ENCODE measurements around the gene CBY1.
"Not testable (repeated sequence)": the region's sequence is repeated elsewhere in the genome, so short reads cannot be mapped to it uniquely, and the experiment has no call there.

Gene CBY1

DNA sequence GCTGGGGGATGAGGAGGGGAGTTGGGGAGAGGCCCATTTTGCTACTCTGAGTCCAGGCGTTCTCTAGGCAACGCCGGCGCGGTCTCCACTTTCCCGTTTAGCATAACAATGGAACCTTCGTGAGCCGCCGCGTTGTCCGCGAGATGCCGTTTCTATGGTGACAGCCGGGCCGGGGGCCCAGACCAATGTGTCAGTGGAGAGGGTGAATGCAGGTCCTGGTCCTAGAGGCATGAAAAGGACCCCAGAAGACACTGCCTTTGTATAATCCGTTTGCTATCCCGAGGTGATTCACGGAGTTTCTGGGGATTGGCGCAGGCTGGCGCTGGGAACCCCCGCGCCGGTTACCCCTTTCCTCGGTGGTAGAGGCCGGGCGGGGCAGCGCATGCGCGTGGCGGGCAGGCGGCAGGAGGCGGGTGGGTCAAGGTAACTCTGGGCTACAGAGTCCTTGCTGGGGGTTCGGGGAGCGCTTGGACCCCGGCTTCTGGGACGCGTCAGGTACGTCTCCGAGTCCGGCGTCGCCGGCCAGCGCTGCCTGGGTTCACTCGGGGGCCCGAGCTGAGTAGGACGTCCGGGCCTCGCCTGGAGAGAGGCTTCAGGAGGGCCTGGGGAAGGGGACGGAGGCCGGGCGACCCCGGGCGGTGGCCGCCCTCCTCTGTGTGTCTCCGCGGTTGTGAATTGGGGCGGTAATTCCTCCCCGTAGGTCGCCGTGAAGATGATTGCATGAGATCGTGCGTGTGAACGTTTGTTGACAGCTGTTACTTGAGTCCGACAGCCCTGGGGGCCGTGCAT lies at the start of gene CBY1, which contains the start of gene FAM227A:
Gene CBY1 (plus strand): TSS at position 383 of the 789 bp plus-strand sequence. CDS start 11,417 bp downstream, outside the sequence.
Gene FAM227A (minus strand): TSS at position 137 of the 789 bp plus-strand sequence. CDS start 6,224 bp downstream, outside the sequence.
- peak; percentile 57 for DNase-seq (ENCODE audit: low read depth, low spot score)

DNA sequence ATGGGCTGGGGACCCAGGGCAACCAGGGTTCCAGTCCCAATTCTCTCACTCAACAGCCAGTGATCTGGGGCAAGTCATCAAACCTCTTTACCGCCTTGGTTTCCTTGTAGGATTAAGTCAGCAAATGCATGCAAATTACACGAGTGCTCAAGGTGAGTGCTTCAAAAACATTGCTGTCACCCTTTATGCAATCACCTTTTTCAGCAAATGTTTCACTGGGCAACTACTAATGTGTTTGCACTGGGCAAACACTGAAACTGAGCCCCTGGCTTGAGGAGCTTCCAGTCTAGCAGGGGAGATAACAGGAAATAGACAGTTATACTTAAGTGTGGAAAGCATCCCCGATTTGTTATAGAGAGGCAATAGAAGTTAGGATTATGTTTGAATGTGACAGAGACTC lies 48.8 kb upstream of the CBY1 start:
- no peak for DNase-seq (ENCODE audit: low read depth, low spot score)

DNA sequence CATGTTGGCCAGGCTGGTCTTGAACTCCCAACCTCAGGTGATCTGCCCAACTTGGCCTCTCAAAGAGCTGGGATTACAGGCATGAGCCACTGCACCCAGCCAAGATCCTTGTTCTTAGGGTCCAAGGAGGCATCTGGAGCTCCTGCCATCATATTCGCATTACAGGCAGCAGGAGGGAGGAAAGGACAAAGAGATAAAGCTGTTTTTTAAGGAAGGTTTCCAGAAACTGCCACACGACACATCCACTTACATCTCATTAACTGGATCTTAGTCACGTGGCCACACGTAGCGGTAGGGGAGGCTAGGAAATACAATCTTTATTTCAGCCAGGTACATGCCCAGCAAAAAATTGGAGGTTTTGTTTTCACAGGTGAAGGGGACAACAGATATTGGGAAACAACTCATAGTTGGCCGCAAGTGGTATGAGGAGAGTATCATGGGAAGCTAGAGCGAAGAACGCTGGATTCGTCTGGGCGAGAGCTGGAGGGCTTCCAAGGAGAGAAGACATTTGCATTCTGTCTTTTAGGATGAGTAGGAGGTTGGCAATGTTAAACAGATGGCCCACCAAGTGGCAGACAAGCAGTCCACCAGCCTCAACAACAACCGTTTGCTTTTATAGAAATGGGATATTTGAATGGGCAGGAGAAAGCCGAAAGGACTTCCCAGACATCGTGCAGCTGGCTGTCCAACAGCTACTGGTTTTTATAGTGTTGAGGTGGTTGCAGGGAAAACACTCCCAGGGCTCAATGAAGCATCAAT lies 47.3 kb upstream of the CBY1 start:
- no peak for DNase-seq (ENCODE audit: low read depth, low spot score)

DNA sequence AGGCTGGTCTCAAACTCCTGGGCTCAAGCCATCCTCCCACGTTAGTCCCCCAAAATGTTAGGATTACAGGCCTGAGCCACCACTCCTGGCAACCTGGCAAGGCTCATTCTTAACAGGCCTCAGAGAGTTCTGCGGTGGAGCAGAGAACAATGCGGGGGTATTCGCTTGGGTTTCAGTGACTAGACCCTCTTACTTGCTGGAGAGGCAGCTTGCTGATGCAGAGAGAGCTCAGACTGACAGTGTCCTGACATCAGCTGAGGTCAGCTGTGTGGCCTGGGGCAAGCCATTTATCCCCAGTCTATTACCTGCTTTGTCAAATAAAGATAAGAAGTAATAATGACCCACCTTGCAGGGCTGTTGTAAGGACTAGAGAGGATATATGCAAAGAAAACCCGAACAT lies 46.2 kb upstream of the CBY1 start:
- DNase-seq (ENCODE audit: low read depth, low spot score), result no peak

DNA sequence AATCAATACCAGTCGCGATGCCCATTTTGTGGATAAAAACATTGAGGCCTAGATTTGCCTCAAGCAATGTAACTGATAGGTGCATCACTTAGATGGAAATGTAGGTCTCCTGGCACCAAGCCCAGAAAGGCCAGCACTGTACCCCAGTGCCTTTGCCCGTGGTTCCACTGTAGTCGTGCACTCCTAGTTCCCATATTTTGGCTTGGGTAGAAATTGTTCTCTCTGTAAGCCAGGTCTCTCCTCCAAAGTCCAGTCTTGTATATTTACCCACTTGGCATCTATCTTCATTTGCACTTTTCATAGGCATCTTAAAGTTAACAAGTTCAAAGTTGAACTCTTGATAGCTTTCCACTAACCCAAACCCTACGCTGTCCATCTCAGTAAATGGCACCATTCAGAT lies 44.9 kb upstream of the CBY1 start:
- DNase-seq (ENCODE audit: low read depth, low spot score), result no peak

DNA sequence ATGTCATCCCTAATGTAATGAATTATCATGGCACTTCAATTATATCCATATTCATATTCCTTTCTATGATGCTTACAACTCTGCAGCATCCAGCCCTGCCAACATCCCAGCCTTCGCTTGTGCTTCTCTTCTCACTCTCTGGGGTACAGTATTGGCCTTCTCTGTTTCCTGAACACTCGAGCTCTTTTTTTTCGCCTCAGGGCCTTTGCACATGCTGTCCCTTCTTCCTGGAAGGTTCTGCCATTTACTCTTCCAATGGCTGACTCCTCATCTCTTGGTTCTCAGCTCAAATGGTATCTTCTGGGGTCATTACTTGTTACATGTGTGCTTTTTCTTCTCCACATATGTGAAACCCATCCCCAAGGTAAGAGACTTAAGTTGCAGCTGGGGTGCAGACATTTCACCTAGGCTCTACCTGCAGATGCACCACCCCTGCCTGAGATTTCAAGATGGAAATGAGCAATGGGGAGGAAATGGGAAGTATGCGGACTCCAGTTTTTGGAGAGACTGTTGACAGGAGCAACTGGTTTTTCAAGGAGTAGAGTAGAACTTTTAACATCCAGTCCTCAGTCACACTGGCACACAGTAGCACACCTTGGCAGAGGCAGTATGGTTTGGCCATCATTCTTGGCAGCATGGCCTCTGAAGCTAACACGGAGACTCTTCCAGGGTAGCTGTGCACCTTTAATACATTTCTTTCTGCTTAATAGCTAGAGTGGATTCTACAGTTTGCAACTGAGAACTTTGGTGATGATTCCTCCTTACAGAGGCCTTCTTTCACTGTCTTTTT lies 44.0 kb upstream of the CBY1 start:
- DNase-seq (ENCODE audit: low read depth, low spot score), result no peak

DNA sequence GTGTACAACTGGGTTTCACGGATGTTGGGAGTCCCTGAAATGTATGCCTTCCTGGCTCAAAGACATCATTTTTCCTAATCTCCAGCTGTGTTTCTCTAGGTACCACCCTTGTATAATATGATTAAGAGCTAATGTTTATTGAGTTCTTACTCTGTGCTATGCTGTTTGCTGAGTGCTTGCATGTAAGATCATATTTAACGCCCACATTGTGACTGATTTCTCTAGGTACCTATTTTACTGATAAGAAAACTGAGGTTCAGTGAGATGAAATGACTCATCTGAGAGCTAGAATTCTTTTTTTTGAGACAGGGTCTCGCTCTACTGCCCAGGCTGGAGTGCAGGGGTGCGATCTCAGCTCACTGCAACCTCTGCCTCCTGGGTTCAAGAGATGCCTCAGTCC lies 42.9 kb upstream of the CBY1 start:
- DNase-seq (ENCODE audit: low read depth, low spot score), result no peak

DNA sequence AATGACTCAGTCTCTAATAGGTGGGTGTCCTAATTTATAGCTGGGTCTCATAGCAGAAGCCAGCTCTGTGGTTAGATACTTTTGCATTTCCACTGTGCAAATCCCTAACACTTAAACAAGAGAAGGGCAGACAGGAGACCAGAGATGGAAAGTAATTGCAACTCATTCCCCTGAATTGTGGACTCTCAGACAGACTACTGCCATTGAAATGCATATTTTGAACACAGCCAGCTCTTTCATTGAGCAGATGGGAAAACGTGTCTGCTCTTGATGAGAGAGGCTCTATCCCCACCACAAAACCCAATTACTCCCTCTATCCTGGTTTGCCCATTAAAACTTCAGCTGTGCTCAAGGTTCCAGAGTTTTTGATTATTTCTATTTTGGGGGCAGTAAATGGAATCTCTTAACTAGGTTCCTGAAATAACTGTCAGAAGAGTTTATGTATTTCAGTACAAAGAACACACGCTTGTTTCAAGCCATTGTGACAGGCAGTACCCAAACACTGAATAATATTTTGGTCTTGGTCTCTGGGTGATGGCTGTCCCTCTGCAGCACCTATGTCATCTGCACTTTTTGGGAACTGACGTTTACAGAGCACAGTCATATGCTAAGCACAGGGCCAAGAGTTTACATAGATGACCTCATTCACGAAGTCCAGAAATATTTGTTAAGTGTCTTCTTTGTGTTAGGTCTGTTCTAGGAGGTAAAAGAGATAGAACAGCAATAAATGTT lies 41.9 kb upstream of the CBY1 start:
- no peak for DNase-seq (ENCODE audit: low read depth, low spot score)

DNA sequence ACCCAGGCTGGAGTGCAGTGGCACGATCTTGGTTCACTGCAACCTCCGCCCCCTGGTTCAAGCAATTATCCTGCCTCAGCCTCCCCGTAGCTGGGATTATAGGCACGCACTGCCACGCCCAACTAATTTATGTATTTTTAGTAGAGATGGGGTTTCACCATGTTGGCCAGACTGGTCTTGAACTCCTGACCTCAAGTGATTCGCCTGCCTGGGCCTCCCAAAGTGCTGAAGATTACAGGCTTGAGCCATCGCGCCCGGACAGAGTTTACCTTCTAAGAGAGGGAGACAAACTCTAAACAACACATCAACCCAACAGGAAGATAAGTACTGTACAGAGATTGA lies 41.4 kb upstream of the CBY1 start:
- DNase-seq (ENCODE audit: low read depth, low spot score), result not testable (repeated sequence)

DNA sequence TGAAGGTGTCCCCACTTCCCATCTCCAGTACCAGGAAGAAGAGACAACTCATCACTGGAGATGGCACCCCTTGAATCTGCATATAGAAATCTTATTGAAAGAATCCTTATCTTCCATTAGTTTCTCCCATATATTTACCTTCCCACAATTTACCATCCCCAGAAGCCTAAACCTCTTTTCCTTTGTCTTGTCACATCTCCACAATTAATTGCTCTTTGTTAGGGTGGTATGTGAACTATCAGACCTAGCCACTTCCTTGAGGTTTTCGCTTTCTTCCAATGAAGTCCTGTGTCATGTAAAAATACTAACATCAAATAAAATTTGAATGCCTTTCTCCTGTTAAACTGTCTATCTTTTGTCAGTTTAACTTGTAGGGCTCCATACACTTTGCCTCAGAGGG lies 38.2 kb upstream of the CBY1 start:
- no peak for DNase-seq (ENCODE audit: low read depth, low spot score)

DNA sequence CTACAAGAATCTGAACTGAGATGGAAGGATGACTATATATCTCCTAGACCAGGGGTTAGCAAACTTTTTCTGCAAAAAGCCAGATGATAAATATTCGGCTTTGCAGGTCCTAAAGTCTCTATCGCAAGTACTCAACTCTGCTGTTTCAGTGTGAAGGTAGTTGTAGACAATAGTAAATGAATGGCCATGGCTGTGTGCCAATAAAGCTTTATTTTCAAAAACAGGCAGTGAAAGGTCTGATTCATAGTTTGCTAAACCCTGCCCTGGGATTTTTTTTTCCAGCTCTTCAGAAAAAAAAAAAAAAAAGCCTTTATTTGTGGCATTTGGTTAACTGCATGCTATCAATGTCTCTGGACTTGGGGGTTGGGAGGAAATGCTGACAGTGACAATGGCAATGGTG lies 37.8 kb upstream of the CBY1 start:
- DNase-seq (ENCODE audit: low read depth, low spot score), result no peak

DNA sequence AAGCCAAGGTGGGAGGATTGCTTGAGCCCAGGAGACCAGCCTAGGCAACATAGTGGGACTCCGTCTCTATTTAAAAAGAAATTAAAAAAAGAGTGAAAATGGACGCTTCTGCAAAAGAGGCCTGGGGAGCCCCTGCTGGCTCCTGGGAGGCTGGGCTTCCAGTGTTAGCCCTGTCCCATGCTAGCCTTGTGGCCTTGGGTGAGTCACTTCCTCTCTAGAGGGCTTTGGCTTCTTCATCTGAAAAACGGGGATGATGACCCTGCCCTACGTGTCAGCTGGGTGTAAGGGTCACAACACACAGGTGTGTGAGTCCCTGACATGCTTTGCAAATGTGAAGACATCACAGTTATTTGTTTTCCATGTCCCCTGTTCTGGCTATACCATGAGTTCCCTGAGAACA lies 33.1 kb upstream of the CBY1 start:
- DNase-seq (ENCODE audit: low read depth, low spot score), result no peak

DNA sequence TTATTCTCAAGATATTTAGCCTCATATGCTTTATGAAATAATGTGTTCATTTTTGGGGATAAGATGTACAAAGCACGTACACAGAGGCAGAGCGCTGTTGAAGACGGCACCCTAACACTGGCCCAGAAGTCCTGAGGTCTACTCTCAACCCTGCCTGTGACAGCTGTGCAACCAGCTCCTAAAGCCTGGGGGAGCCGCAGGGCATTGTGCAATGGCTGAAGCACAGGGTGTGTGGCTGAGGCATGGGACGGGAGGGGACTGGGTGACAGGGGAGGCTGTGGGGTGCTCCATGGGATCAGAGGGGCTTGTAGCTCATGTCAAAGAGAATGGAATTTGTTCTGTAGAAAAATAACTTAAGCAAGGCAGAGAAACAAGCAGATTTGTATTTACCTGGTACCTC lies 28.0 kb upstream of the CBY1 start:
- no peak for DNase-seq (ENCODE audit: low read depth, low spot score)

DNA sequence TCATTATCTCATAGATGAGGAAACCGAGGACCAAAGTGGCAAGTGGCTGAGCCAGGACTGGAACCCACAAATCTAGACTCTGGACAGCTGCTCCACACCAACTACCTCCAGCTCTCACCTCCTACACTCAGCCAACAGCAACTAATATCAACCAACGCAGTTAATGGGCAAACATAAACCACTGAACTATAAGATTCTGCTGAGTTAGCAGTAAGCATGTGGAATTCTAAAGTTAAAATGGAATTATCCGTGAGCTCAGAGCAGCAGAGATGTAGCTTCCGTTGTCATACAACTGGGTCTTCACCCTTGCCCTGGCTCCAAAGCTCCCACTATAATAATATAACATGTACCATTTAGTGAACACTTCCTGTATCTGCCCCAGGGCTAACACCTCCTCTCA lies 27.3 kb upstream of the CBY1 start:
- DNase-seq (ENCODE audit: low read depth, low spot score), result no peak

DNA sequence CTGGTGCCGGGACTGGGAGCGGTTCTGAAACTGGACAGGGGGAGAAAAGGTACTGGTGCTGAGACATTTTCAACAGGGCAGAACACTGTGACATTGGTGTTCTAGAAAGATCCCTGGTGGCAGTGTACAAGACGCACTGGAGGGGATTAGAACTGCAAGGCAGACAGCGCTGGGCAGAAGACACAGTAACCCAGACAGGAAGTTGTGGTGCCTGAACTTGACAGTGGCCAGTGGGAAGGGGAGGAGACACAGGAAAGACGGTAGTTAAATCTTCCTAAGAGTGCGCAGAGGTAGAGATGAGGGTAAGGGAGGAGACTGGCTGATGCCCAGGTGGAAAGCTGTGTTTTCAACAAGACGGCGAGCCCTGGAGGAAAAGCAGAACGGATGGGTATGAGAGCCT lies 24.7 kb upstream of the CBY1 start:
- DNase-seq (ENCODE audit: low read depth, low spot score), result no peak

DNA sequence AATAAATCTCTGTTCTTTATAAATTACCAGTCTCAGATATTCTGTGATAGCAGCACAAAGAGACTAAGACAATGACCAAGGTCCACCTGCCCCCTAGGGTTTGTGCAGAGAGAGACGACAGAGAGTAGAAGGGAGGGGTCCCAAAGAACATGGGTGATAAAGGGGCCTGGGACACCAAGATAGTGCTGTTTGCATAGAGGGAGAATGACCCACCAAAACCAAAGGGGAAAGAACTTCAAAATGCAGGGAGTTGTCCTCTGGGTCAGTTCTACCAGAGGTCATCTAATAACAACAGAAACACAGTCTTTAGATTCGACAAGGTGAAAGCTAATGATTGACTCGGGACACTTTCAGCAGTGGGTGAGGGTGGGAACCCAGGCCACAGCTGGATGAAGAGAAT lies 23.9 kb upstream of the CBY1 start:
- no peak for DNase-seq (ENCODE audit: low read depth, low spot score)

DNA sequence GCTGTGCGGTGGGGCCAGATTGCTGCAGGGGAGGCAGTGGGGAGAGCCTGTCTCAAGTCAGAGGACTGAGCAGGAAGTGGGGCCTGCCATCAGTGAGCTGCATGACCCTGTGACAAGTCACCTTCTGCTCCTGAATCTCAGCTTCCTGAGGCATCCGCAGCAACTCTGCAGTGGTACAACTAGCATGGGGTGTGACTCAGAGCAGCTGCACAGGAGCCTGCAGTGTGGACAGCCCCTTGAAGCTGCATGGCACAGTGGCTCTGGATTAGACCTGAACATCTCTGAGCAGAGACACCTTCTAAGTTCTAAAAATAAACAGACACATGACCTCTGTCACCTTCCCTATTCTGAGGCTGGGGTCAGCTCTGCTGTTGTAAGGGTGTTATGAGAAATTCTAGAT lies 18.2 kb upstream of the CBY1 start:
- DNase-seq (ENCODE audit: low read depth, low spot score), result no peak

DNA sequence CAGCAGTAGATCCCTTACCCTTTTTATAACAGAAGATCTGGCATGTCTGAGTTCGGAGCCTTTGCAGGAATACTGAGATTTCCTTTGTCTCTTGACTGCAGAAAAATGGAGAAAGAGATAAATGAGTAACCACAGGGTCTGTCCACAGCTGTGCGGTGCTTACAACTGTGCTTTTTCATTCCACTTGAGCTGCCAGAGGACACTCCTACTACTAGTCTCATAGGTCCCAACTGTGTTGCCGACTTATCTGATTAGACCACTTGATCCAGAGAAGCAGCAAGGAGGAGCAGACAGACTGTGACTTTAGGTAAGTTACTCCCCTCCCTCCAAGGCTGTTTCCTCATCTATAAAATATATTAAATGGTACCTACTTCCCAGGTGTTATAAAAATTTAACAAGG lies 17.7 kb upstream of the CBY1 start:
- DNase-seq (ENCODE audit: low read depth, low spot score), result no peak

DNA sequence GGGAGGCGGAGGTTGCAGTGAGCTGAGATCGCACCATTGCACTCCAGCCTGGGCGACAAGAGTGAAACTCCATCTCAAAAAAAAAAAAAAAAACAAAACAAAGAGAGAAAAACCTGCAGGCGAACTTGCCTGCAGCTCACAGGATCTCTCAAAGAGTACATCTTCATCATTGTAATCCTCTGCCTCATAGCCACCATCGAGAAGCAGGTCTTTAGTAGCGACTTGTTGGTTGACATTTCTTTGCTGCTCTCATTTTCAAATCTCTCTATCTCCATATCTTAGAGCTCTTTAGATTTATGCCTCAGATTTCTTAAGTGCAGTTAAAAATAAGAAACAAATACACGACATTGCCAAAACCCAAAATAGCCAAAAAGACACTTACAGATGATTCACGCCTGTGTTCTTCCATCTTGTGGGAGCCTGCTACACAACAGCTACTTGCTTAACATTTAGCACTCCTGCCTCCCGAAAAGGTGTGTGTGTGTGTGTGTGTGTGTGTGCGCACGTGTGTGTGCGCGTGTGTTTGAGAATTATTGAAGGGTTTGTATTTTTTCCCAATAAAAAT lies 14.9 kb upstream of the CBY1 start:
- DNase-seq (ENCODE audit: low read depth, low spot score), result no peak

DNA sequence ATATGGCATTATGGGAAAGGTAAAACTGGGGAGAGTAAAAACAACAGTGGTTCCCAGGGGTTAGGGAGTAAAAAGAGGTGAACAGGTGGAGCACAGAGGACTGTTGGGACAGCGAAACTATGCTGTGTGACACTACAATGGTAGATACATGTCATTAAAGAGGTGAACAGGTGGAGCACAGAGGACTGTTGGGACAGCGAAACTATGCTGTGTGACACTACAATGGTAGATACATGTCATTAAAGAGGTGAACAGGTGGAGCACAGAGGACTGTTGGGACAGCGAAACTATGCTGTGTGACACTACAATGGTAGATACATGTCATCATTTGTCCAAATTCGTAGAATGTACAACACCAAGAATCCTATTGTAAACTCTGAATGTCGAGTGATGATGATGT lies 12.2 kb upstream of the CBY1 start:
- not testable (repeated sequence) for DNase-seq (ENCODE audit: low read depth, low spot score)

DNA sequence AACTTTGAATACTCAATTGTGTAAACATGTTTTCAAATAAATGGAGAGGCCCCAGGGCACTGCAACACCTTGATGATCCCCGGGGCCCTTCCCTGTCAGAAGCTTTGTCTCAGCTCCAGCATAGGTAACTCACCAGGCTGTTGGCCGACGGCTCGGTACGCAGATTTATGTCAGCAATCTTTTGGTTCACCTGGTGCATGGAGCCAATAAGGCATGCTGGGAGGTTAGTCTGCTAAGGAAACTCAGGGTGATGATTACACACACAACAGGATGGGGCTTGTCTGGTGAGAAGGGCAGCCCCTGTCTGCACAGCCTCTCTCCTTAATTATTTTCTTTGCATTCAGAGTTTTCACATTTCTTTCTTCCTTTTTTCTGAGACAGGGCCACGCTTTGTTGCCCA lies 11.0 kb upstream of the CBY1 start:
- DNase-seq (ENCODE audit: low read depth, low spot score), result no peak

All from smooth muscle cell of the brain vasculature (primary cell).